Smooth muscle cell (in vitro differentiated cells): Measurements from ENCODE around the gene ADRA2B. TPM values are rescaled to one million over a fixed set of nuclear protein-coding genes. Genes with fewer than 3 reads are reported as not detected.

ENCODE experiments used
- DNase-seq: peaks from one replicate; lab custom pipeline; 2025; ENCODE audit not compliant: unreplicated experiment; lab: John Stamatoyannopoulos, UW
- H2AFZ ChIP-seq: fragments of 200-600 bp; sonication (generic); 2 replicates; pipeline ENCODE4 v1.6.0; 2016; ENCODE audit warnings: antibody characterized with exemption, low read depth, mild to moderate bottlenecking
- H3F3A ChIP-seq: fragments of 200-600 bp; sonication (generic); 2 replicates; pipeline ENCODE4 v1.6.0; 2017; ENCODE audit warnings: antibody characterized with exemption, low read depth
- H3K27ac ChIP-seq: fragments of 200-600 bp; sonication (generic); 2 replicates; pipeline ENCODE4 v1.5.1; 2016; ENCODE audit warnings: low read depth, mild to moderate bottlenecking
- H3K27me3 ChIP-seq: fragments of 200-600 bp; sonication (generic); 2 replicates; pipeline ENCODE4 v1.6.1; 2016; ENCODE audit warnings: low read depth, mild to moderate bottlenecking
- H3K36me3 ChIP-seq: fragments of 200-600 bp; sonication (generic); 2 replicates; pipeline ENCODE4 v1.5.1; 2016; ENCODE audit warnings: low read depth
- H3K4me1 ChIP-seq: fragments of 200-600 bp; sonication (generic); 2 replicates; pipeline ENCODE4 v1.5.1; 2016; ENCODE audit warnings: low read depth
- H3K4me2 ChIP-seq: fragments of 200-600 bp; sonication (generic); 2 replicates; pipeline ENCODE4 v1.6.0; 2016; ENCODE audit warnings: mild to moderate bottlenecking
- H3K4me3 ChIP-seq: fragments of 200-600 bp; sonication (generic); 2 replicates; pipeline ENCODE4 v1.5.1; 2016; ENCODE audit warnings: mild to moderate bottlenecking
- H3K79me2 ChIP-seq: fragments of 200-600 bp; sonication (generic); 2 replicates; pipeline ENCODE4 v1.6.0; 2016; ENCODE audit warnings: low read depth, mild to moderate bottlenecking
- H3K9ac ChIP-seq: fragments of 200-600 bp; sonication (generic); 2 replicates; pipeline ENCODE4 v1.6.0; 2016; ENCODE audit warnings: low read depth
- H3K9me3 ChIP-seq: fragments of 200-600 bp; sonication (generic); replicated peaks from 2 replicates; pipeline ENCODE4 v1.5.1; 2016; ENCODE audit warnings: low read depth
- H4K20me1 ChIP-seq: fragments of 200-600 bp; sonication (generic); 2 replicates; pipeline ENCODE4 v1.6.0; 2016; ENCODE audit warnings: low read depth
- WGBS: methylation state at CpG from one replicate; pipeline ENCODE4 v1.1.7; 2016; ENCODE audit warnings: low lambda C conversion rate; 5-methylcytosine and 5-hydroxymethylcytosine counted together
- polyA plus RNA-seq: library from polyadenylated mRNA; unstranded; fragments of >200 nt; fragmentation: Nextera tagmentation; extraction: Ambion mirVana; gene quantifications from 2 replicates; pipeline ENCODE4 v1.2.1, GENCODE V29; 2016
- total RNA-seq: library from RNA; depleted of rRNA; stranded (reverse); fragments of >200 nt; gene quantifications from 2 replicates; pipeline ENCODE4 v1.2.3, GENCODE V29; 2014
- TF ChIP-seq, protein P1 (sequence below): fragments of 200-600 bp; sonication (generic); IDR thresholded peaks from 2 replicates; pipeline ENCODE4 v1.5.1; 2017; ENCODE audit warnings: borderline replicate concordance, mild to moderate bottlenecking, antibody characterized with exemption; ENCODE audit not compliant: insufficient read depth, poor library complexity, severe bottlenecking

ADRA2B gene
- total and polyA plus RNA-seq, 2 experiments from 2014 or later = 0.06 to 1.2 TPM

DNA sequence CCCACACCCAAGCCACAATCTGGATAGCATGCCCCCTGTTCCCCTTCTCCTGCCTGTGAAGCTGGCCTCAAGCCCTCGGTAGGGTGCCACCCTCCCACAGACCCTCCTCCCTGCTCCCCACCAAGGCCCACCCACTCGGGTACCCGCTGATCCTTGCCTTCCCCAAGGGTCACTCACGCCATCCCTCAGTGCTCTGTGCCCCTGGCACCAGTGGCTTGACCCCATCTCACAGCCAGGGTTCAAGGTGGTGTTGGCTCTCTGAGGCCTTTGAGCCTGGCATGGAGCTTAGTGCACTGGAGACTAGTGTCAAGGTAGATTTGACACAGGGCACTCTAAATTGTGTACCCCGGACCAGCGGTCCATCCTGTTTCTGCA lies 11.9 kb downstream of the ADRA2B start:
- H2AFZ ChIP-seq = no peak overlapping the region
- no peaks in the 10 kb centered on the region for H4K20me1 ChIP-seq
- no peaks in the 10 kb centered on the region for H3K9me3 ChIP-seq
- no peak overlapping the region for H3K4me3 ChIP-seq
- H3K36me3 ChIP-seq = no peaks in the 10 kb centered on the region
- H3K9ac ChIP-seq = no peak overlapping the region
- WGBS = 96% methylated on average over 5 of the region's 6 CpGs
- TF ChIP-seq, protein P1, sequence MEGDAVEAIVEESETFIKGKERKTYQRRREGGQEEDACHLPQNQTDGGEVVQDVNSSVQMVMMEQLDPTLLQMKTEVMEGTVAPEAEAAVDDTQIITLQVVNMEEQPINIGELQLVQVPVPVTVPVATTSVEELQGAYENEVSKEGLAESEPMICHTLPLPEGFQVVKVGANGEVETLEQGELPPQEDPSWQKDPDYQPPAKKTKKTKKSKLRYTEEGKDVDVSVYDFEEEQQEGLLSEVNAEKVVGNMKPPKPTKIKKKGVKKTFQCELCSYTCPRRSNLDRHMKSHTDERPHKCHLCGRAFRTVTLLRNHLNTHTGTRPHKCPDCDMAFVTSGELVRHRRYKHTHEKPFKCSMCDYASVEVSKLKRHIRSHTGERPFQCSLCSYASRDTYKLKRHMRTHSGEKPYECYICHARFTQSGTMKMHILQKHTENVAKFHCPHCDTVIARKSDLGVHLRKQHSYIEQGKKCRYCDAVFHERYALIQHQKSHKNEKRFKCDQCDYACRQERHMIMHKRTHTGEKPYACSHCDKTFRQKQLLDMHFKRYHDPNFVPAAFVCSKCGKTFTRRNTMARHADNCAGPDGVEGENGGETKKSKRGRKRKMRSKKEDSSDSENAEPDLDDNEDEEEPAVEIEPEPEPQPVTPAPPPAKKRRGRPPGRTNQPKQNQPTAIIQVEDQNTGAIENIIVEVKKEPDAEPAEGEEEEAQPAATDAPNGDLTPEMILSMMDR = no peak
- no peak overlapping the region for H3K4me2 ChIP-seq
- no peak overlapping the region for H3K27ac ChIP-seq
- no peak for DNase-seq
- no peaks in the 10 kb centered on the region for H3K27me3 ChIP-seq
- H3K4me1 ChIP-seq = peaks cover 15% of the 10 kb centered on the region
- no peaks in the 10 kb centered on the region for H3K79me2 ChIP-seq
- no peaks in the 10 kb centered on the region for H3F3A ChIP-seq

DNA sequence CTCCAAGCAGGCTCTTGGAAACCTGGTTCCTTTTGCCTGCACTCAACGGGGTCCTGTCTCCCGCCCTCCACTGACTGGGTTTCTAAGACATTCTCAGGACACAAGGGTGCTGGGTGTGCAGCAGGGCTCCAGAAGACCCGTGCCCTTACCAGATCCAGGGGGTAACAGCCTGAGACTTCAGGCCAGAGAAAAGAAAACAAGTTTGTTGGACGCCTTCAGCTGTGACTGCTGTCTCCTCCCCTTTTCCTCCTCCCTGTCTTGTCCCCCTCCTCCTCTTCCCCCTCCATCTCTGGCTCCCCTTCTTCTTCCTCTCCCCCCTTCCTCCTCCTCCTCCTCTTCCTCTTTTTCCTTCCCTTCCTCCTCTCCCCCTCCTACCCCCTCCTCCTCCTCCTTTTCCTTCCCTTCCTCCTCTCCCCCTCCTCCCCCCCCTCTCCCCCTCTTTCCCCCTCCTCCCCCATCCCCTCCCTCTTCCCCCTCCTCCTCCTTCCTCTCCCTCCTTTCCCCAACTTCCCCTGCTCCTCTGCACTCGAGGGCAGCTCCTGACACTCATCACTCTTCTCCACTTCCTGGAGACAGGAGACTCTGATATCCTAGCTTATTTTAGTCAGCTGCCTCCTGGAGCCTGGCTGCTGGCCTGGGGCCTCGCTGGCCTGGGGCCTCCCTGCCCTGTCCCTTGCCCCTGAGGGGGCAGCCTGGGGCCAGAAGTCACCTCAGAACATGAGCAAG lies 12.4 kb downstream of the ADRA2B start:
- no peak overlapping the region for H3K27ac ChIP-seq
- 80% methylated on average over 5 of the region's 6 CpGs for WGBS
- no peak overlapping the region for H2AFZ ChIP-seq
- no peaks in the 10 kb centered on the region for H3K9me3 ChIP-seq
- no peak overlapping the region for H3K4me2 ChIP-seq
- no peak overlapping the region for H3K9ac ChIP-seq
- H3K4me1 ChIP-seq = peaks cover 12% of the 10 kb centered on the region
- no peaks in the 10 kb centered on the region for H4K20me1 ChIP-seq
- H3K4me3 ChIP-seq = no peak overlapping the region
- no peaks in the 10 kb centered on the region for H3K79me2 ChIP-seq
- TF ChIP-seq, protein P1 = no peak
- H3F3A ChIP-seq = no peaks in the 10 kb centered on the region
- H3K27me3 ChIP-seq = no peaks in the 10 kb centered on the region
- no peak for DNase-seq
- no peaks in the 10 kb centered on the region for H3K36me3 ChIP-seq

GRCh38 chr2:96103187-96103601 lies 13.2 kb downstream of the ADRA2B start:
- no peak overlapping the region for H2AFZ ChIP-seq
- 91% methylated on average over 8 of the region's 8 CpGs for WGBS

More at GRCh38 chr2:96103187-96103601, 13.2 kb downstream of the ADRA2B start:
- Histone ChIP-seq H3K9ac (no peak overlapping the region), H3F3A (no peaks in the 10 kb centered on the region), H3K9me3 (no peaks in the 10 kb centered on the region), H3K79me2 (no peaks in the 10 kb centered on the region), H3K4me2 (no peak overlapping the region), H3K36me3 (no peaks in the 10 kb centered on the region), H3K27ac (no peak overlapping the region), H4K20me1 (no peaks in the 10 kb centered on the region), H3K27me3 (no peaks in the 10 kb centered on the region), H3K4me3 (no peak overlapping the region), H3K4me1 (peaks cover 5% of the 10 kb centered on the region)
- DNase-seq = no peak
- TF ChIP-seq, protein P1 = no peak
